ENCODE data around the gene CFAP99. TPM values are rescaled to one million over a fixed set of nuclear protein-coding genes. Genes with fewer than 3 reads are reported as not detected.
"Not testable (repeated sequence)": the region's sequence is repeated elsewhere in the genome, so short reads cannot be mapped to it uniquely, and the experiment has no call there.

CFAP99 gene
- total RNA-seq, 2 experiments from 2014 or later, result not detected

DNA sequence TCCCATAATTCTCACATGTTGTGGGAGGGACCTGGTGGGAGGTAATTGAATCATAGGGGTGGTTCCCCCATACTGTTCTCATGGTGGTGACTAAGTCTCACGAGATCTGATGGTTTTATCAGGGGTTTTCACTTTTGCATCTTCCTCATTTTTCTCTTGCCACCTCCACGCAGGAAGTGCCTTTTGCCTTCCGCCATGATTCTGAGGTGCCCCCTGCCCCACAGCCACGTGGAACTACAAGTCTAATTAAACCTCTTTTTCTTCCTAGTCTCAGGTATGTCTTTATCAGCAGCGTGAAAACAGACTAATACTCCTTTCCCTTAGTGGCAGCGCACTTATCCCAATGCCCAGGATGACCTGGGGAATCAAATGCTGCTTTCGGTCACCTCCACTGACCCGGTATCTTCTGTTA is 35.5 kb upstream of the CFAP99 start:
- H3K27me3 Mint-ChIP-seq (ENCODE audit: low read depth), result peaks cover 12% of the 10 kb centered on the region
- ATAC-seq; H3K9me3 Mint-ChIP-seq (ENCODE audit: insufficient read depth); DNase-seq; H3K4me1 Mint-ChIP-seq (ENCODE audit: low read depth); H3K36me3 Mint-ChIP-seq (ENCODE audit: low read depth); POLR2A ChIA-PET; H3K27ac Mint-ChIP-seq; CTCF ChIA-PET; H3K4me3 Mint-ChIP-seq: not testable (repeated sequence)

DNA sequence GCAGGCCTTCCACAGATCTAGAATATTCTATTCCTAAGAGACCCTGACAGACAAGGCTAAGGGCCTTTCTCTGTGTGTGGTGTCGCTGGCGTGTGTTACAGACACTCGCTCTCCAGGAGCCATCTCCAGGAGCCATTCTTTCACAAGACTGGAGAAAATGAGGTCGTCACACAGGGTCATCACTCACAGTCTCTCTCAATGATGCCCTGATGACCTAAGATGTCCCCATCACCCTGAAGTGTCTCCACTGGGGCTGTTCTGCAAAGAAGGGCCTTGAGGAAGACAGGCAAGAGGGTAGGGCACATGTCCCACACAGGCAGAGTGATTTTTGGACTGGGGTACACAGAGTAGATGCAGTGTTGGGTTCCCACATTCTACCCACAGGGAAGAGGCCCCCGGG is 35.0 kb upstream of the CFAP99 start:
- Mint-ChIP-seq H3K9me3 (ENCODE audit: insufficient read depth) (no peaks in the 10 kb centered on the region), H3K36me3 (ENCODE audit: low read depth) (peaks cover 3% of the 10 kb centered on the region), H3K4me3 (no peak overlapping the region), H3K27me3 (ENCODE audit: low read depth) (peaks cover 16% of the 10 kb centered on the region), H3K27ac (no peak overlapping the region), H3K4me1 (ENCODE audit: low read depth) (no peaks in the 10 kb centered on the region)
- POLR2A ChIA-PET, result no interaction called here
- no peak for DNase-seq
- CTCF ChIA-PET, result no interaction called here
- ATAC-seq, result no peak

DNA sequence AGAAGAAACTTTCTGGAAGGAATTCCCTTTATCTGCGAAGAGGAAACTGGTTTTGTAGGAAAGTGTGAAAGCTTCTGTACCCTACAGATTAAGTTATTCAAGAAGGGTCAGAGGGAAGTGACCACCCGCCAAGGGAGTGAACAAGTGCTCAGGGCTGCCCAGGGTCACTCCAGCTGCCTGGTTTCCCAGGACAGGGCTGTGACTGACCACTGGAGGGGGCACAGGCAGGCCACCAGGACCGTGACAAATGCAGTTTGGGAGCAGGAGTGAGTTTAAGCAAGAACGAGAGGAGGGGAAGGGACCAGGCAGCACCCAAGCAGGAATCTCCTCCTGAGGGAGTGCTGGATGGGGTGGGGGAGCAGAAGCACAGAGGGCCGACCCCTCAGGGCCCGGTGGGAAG is 34.5 kb upstream of the CFAP99 start:
- ATAC-seq (no peak), DNase-seq (no peak)
- Mint-ChIP-seq H3K4me1 (ENCODE audit: low read depth) (peaks cover 3% of the 10 kb centered on the region), H3K9me3 (ENCODE audit: insufficient read depth) (no peaks in the 10 kb centered on the region), H3K27ac (no peak overlapping the region), H3K4me3 (no peak overlapping the region), H3K36me3 (ENCODE audit: low read depth) (peaks cover 3% of the 10 kb centered on the region), H3K27me3 (ENCODE audit: low read depth) (peaks cover 16% of the 10 kb centered on the region)
- POLR2A ChIA-PET, result no interaction called here
- CTCF ChIA-PET, result no interaction called here

DNA sequence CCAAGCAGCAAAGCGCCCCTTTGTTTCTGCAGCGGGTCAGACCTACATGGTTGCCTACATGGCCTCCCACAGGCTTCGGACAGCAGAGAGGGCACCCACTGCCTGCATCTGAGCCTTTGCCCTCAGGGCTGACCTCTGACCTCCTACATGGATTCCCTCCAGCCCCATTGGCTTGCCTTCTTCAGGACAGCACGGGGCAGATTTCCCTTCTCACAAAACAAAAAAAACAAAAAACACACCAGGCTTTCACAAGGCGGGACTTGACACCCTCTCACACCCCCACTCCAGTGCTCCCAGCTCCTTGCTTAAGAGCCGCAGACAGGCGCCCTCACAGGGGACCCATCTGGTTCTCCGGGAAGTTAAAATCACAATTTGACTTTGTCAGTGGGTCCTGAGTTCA is 33.2 kb upstream of the CFAP99 start:
- no peak for ATAC-seq
- H3K4me1 Mint-ChIP-seq (ENCODE audit: low read depth), result peaks cover 7% of the 10 kb centered on the region

DNA sequence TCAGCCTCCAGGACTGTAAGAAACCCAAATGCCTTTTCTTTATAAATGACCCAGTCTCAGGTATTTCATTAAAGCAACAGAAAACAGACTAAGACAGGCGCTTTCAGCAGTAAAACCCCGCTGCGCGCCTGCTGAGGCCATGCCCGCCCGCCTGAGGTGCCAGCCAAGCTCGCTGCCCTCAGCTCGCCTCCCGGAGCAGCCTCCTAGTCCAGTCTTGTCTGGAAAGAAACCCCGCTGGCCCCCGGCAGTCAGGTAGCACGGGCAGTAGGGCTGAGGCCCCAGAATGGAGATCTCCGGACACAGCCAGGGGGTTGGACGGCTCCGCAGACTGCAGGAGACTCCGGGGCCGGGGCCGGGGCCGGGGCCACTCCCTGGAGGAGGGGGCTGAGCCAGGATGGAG is 32.0 kb upstream of the CFAP99 start:
- ATAC-seq, result no peak
- H3K27ac Mint-ChIP-seq, result no peak overlapping the region
- peaks cover 18% of the 10 kb centered on the region for H3K27me3 Mint-ChIP-seq (ENCODE audit: low read depth)
- CTCF ChIA-PET, result no interaction called here
- no peaks in the 10 kb centered on the region for H3K9me3 Mint-ChIP-seq (ENCODE audit: insufficient read depth)
- no peaks in the 10 kb centered on the region for H3K36me3 Mint-ChIP-seq (ENCODE audit: low read depth)
- peaks cover 11% of the 10 kb centered on the region for H3K4me1 Mint-ChIP-seq (ENCODE audit: low read depth)
- POLR2A ChIA-PET, result no interaction called here
- DNase-seq, result no peak
- no peak overlapping the region for H3K4me3 Mint-ChIP-seq

More for the DNA sequence above, 33.2 kb upstream of the CFAP99 start:
- H3K27ac Mint-ChIP-seq, result no peak overlapping the region
- POLR2A ChIA-PET, result no interaction called here
- H3K36me3 Mint-ChIP-seq (ENCODE audit: low read depth), result peaks cover 3% of the 10 kb centered on the region
- CTCF ChIA-PET, result no interaction called here
- H3K9me3 Mint-ChIP-seq (ENCODE audit: insufficient read depth), result no peaks in the 10 kb centered on the region
- peaks cover 15% of the 10 kb centered on the region for H3K27me3 Mint-ChIP-seq (ENCODE audit: low read depth)
- DNase-seq, result no peak
- H3K4me3 Mint-ChIP-seq, result no peak overlapping the region

DNA sequence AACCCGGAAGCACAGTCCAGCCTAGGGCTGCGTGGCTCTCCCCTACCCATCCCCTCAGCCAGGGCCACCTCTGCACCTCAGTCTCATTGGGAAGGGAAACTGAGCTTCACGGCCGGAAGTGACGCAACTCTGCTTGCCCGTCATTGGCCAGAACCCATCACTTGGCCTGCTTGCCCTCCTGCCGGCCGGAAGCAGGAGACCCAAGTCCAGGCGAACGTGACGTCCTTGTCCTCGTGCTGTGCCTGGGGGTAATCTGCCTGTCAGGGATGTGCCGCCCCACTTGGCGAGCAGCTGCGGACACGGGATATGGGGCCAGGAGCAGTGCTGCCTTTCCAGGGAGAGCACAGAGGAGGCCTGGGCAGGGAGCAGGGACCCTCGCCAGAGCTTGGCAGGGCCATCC is 31.5 kb upstream of the CFAP99 start:
- ATAC-seq, result no peak
- H3K27ac Mint-ChIP-seq, result no peak overlapping the region
- H3K9me3 Mint-ChIP-seq (ENCODE audit: insufficient read depth), result no peaks in the 10 kb centered on the region
- H3K4me3 Mint-ChIP-seq, result no peak overlapping the region
- H3K4me1 Mint-ChIP-seq (ENCODE audit: low read depth), result peaks cover 11% of the 10 kb centered on the region
- POLR2A ChIA-PET, result no interaction called here
- peaks cover 19% of the 10 kb centered on the region for H3K27me3 Mint-ChIP-seq (ENCODE audit: low read depth)
- DNase-seq, result no peak
- no peaks in the 10 kb centered on the region for H3K36me3 Mint-ChIP-seq (ENCODE audit: low read depth)
- CTCF ChIA-PET, result no interaction called here

DNA sequence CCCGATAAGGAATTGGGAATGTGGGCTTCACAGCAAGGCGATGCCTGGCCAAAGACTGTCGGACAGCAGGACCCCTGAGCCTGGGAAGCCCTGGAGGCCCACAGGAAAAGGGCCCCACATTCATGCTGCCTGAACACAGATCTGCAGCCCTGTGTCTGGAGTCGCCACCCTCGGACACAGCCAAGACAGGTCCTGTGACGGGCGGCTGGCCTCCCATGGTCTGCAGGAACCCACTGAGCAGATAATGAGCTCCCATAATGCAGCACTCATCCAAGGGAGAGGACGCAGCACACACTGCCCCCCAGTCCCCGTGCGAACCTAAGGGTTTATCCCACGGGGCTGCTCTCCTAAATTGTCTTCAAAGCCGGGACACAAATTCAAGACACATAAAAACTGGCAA is 30.9 kb upstream of the CFAP99 start:
- Mint-ChIP-seq H3K4me3 (no peak overlapping the region), H3K9me3 (ENCODE audit: insufficient read depth) (no peaks in the 10 kb centered on the region), H3K36me3 (ENCODE audit: low read depth) (no peaks in the 10 kb centered on the region), H3K4me1 (ENCODE audit: low read depth) (peaks cover 11% of the 10 kb centered on the region), H3K27ac (no peak overlapping the region), H3K27me3 (ENCODE audit: low read depth) (peaks cover 24% of the 10 kb centered on the region)
- ChIA-PET CTCF (no interaction called here), POLR2A (no interaction called here)
- DNase-seq, result no peak
- no peak for ATAC-seq

DNA sequence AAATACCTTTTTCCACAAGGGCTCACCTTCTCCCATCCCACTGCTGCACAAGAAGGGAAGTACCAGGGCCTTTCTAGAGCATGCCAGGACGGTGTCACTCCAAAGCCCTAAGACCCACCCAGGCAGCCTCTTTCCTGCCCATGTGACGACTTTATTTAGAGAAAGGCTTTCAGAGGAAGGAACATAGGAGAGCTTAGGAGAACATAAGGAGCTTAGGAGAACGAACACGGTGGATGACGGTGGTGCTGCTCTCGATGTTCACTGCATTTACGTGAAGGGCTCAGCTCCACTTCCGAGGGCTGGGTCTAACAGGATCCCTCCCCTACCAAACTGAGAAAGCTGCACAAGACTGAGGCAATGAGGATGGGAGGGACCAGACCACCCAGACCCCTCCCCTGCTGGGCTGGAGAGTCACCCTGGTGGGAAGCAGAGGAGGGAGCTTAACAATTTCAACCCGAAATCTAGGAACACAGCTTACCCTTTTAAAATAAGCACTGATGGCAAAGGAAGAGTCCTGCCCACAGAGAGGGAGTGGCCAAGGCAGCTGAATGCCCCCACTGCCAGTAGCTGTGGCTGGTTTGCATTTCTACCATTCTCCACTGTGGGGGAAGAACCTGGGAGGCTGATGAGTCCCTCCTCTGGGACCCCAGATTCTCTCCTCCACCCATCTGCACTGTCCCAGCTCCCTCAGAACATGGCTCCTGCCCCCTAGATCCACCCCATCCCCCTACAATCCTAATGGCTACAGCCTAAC is 30.1 kb upstream of the CFAP99 start:
- Mint-ChIP-seq H3K4me1 (ENCODE audit: low read depth) (peaks cover 14% of the 10 kb centered on the region), H3K9me3 (ENCODE audit: insufficient read depth) (no peaks in the 10 kb centered on the region), H3K36me3 (ENCODE audit: low read depth) (no peaks in the 10 kb centered on the region), H3K27me3 (ENCODE audit: low read depth) (peaks cover 30% of the 10 kb centered on the region), H3K27ac (no peak overlapping the region), H3K4me3 (no peak overlapping the region)
- CTCF ChIA-PET, result no interaction called here
- ATAC-seq, result no peak
- POLR2A ChIA-PET, result interaction anchor here (1.0 kb wide), 1 partner anchor 14 kb away, joined by 3 read pairs; no protein-coding TSS in a partner anchor
- no peak for DNase-seq

DNA sequence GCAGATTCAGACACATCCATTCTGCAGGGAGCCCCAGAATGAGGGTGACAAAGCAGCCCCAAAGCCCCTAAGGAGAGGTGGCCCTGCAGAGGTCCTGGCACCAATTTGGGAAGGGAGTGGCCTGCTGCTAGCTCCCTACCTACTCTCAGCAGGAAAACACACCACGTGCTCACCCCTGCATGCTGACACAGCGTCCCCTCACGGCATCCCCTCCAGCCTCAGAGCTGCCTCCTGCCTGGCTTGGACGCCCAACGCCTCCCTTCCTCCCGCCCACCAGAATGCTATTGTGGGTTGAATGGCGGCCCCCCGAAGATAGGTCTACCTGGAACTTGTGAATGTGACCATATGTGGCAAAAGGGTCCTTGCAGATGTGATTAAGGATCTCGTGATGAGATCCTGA is 29.1 kb upstream of the CFAP99 start:
- ATAC-seq (no peak), DNase-seq (no peak)
- ChIA-PET POLR2A (no interaction called here), CTCF (no interaction called here)
- Mint-ChIP-seq H3K4me3 (no peak overlapping the region), H3K36me3 (ENCODE audit: low read depth) (no peaks in the 10 kb centered on the region), H3K9me3 (ENCODE audit: insufficient read depth) (no peaks in the 10 kb centered on the region), H3K27ac (no peak overlapping the region), H3K27me3 (ENCODE audit: low read depth) (peaks cover 35% of the 10 kb centered on the region), H3K4me1 (ENCODE audit: low read depth) (peaks cover 25% of the 10 kb centered on the region)

DNA sequence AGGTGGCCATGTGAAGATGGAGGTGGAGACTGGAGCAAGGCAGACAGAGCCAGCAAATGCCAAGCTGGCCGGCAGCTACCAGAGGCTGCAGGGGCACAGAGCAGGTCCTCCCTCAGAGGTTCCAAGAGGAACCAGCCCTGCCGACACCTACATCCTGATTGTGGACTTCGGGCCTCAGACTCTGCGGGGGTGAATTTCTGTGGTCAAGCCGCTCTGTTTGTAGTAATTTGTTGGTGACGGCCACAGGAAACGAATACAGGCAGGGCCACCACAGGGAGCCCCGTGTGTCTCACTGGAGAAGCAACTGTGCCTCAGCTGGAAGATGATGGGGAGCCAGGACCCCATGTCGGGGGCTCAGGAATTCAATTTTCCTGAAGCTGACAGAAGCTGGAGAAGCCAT is 28.6 kb upstream of the CFAP99 start:
- no peak overlapping the region for H3K4me3 Mint-ChIP-seq
- ATAC-seq (no peak), DNase-seq (no peak)
- H3K4me1 Mint-ChIP-seq (ENCODE audit: low read depth), result peaks cover 27% of the 10 kb centered on the region
- H3K9me3 Mint-ChIP-seq (ENCODE audit: insufficient read depth), result no peaks in the 10 kb centered on the region
- ChIA-PET POLR2A (no interaction called here), CTCF (no interaction called here)
- no peaks in the 10 kb centered on the region for H3K36me3 Mint-ChIP-seq (ENCODE audit: low read depth)
- no peak overlapping the region for H3K27ac Mint-ChIP-seq
- H3K27me3 Mint-ChIP-seq (ENCODE audit: low read depth), result peaks cover 35% of the 10 kb centered on the region

DNA sequence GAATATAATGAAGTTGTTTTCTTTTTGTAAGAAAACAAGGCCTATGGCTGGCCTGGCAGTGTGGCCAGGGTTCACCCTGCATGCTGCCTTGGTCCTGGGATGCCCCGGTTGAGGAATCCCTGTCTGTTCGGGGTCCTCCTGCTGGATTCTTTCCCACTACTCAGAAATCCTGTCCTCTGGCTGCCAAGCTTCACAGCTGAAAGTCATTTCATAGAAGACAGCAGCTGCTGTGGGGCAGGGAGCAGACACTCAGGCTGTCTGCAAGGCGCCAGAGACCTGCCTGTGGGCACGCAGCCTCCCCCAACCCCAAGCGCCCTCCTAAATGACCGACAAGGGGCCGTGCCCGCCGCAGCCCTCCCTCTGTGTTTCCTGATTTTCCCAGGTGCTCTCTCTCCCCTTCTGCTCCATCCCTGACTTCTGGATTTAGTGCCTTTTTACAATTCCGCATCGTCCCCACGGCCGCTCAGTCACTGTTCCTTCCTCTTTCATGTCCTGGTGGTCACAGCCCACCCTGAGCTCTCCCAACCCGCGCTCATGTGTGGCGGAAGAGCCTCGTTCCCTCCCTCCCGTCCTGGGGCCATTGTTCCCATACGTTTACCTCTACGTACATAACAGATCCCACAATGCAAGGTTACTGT is 27.9 kb upstream of the CFAP99 start:
- Mint-ChIP-seq H3K27ac (no peak overlapping the region), H3K27me3 (ENCODE audit: low read depth) (peaks cover 35% of the 10 kb centered on the region), H3K4me3 (no peak overlapping the region), H3K36me3 (ENCODE audit: low read depth) (no peaks in the 10 kb centered on the region), H3K9me3 (ENCODE audit: insufficient read depth) (no peaks in the 10 kb centered on the region), H3K4me1 (ENCODE audit: low read depth) (peaks cover 27% of the 10 kb centered on the region)
- ChIA-PET POLR2A (interaction anchor here (1.4 kb wide), 1 partner anchor 21 kb away, joined by 3 read pairs; no protein-coding TSS in a partner anchor), CTCF (interaction anchor here (1.8 kb wide), 1 partner anchor 22 kb away, joined by 8 read pairs; no protein-coding TSS in a partner anchor)
- ATAC-seq, result no peak
- DNase-seq, result no peak

DNA sequence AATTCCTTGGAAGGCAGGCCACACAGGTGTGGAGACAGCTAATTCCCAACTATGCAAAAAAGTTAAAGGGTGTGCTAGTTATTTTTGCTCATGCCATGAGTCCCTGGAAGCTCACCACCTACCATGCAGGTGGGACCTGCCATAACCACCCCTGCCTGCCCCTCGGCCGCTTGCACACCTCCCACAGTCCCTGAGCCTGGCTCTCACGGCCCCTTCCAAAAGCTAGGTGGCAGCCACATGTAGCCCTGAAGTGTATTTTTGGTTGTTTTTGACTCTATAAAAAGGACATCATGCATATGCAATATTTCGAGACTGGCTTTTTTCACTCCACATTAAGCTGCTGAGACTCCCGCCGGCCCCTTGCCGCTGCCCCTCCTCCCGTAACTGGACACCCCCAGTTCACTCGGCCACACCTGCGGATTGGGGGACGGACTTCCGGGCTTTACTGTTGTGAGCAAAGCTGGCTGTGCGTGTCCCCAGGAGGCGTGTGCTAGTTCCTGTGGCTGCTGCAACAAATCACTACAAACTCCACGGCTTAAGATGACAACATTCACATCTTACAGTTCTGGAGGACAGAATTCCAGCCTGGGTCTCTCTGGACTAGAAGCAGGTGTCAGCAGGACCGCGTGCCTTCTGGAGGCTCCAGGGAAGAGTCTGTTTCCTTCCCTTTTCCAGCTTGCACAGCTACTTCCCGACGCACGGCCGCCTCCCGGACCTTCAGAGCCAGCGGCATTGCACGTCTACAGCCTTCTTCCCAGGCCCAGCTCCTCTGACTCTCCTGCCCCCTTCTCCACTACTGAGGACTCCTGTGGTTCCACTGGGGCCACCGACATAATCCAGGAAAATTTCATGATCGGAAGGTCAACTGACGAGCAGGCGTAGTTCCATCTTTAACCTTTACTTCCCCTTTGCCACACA is 25.1 kb upstream of the CFAP99 start:
- peak; percentile 62 for ATAC-seq
- POLR2A ChIA-PET, result interaction anchor here (0.6 to 1.0 kb wide), 3 partner anchors 19 to 385 kb away, joined by 3 read pairs; partner anchors contain the start of gene NELFA
- Mint-ChIP-seq H3K4me1 (ENCODE audit: low read depth) (peaks cover 27% of the 10 kb centered on the region), H3K9me3 (ENCODE audit: insufficient read depth) (no peaks in the 10 kb centered on the region), H3K27ac (no peak overlapping the region), H3K36me3 (ENCODE audit: low read depth) (no peaks in the 10 kb centered on the region), H3K27me3 (ENCODE audit: low read depth) (peaks cover 30% of the 10 kb centered on the region), H3K4me3 (peak overlapping the region; percentile 8)
- DNase-seq, result peak; percentile 34
- CTCF ChIA-PET, result interaction anchor here (1.1 to 1.6 kb wide), 3 partner anchors 9 to 22 kb away, joined by 5 to 6 read pairs (median 5); no protein-coding TSS in a partner anchor
